Measurements from ENCODE around the gene UNK. TPM values are rescaled to one million over a fixed set of nuclear protein-coding genes. Genes with fewer than 3 reads are reported as not detected.
"Not testable (repeated sequence)": the region's sequence is repeated elsewhere in the genome, so short reads cannot be mapped to it uniquely, and the experiment has no call there.

The UNK gene
- total and polyA plus RNA-seq, 7 experiments from 2014 or later, result 21.5 to 49.8 (median 39.7) TPM

GRCh38 chr17:75757086-75757681, 27.4 kb upstream of the UNK start:
- no peaks in the 10 kb centered on the region for H3K9me3 ChIP-seq (ENCODE audit: control insufficient read depth in 2 of 3, low read length in 3 of 3)
- no peaks in the 10 kb centered on the region for H3K27me3 ChIP-seq (ENCODE audit: control insufficient read depth in 2 of 2, insufficient read depth in 2 of 2, low read length in 2 of 2)
- no peak overlapping the region for H3K27ac Mint-ChIP-seq
- peaks cover 0 to 16% (median 3%) of the 10 kb centered on the region in 3 experiments for H3K36me3 ChIP-seq (ENCODE audit: control insufficient read depth in 2 of 3, insufficient read depth in 3 of 3, low read length in 3 of 3)
- no peak overlapping the region for H3K4me3 ChIP-seq (ENCODE audit: low read length)
- H3K27me3 Mint-ChIP-seq, result no peaks in the 10 kb centered on the region
- H3K36me3 Mint-ChIP-seq, result no peaks in the 10 kb centered on the region
- H3K9me3 Mint-ChIP-seq, result no peaks in the 10 kb centered on the region
- intact Hi-C loops (cut with micrococcal nuclease), result no loop called here
- DNase-seq, result no peak
- no peak overlapping the region for H3K4me3 Mint-ChIP-seq
- no peak overlapping the region for H3K27ac ChIP-seq (ENCODE audit: low read depth, low read length)
- CTCF ChIA-PET, result no interaction called here
- H3K4me1 ChIP-seq (ENCODE audit: control insufficient read depth in 2 of 2, insufficient read depth in 2 of 2, low read length in 2 of 2), result peaks cover 5 to 12% of the 10 kb centered on the region in 2 donors
- POLR2A ChIA-PET, result interaction anchor here (13.2 kb wide), 1 partner anchor 19 kb away, joined by 244 read pairs; a partner anchor contains a TSS
- no peak for ATAC-seq
- peaks cover 6 to 13% (median 10%) of the 10 kb centered on the region in 7 donors for H3K4me1 Mint-ChIP-seq

- Mint-ChIP-seq H3K36me3 (no peaks in the 10 kb centered on the region), H3K4me1 (peaks cover 6 to 19% (median 10%) of the 10 kb centered on the region in 7 donors), H3K27ac (no peak overlapping the region), H3K27me3 (no peaks in the 10 kb centered on the region), H3K9me3 (no peaks in the 10 kb centered on the region), H3K4me3 (no peak overlapping the region)
- Histone ChIP-seq H3K4me1 (ENCODE audit: control insufficient read depth in 2 of 2, insufficient read depth in 2 of 2, low read length in 2 of 2) (peaks cover 5 to 12% of the 10 kb centered on the region in 2 donors), H3K27me3 (ENCODE audit: control insufficient read depth in 2 of 2, insufficient read depth in 2 of 2, low read length in 2 of 2) (no peaks in the 10 kb centered on the region), H3K9me3 (ENCODE audit: control insufficient read depth in 2 of 3, low read length in 3 of 3) (no peaks in the 10 kb centered on the region), H3K27ac (ENCODE audit: low read depth, low read length) (no peak overlapping the region), H3K36me3 (ENCODE audit: control insufficient read depth in 2 of 3, insufficient read depth in 3 of 3, low read length in 3 of 3) (peaks cover 0 to 16% (median 3%) of the 10 kb centered on the region in 3 experiments), H3K4me3 (ENCODE audit: low read length) (no peak overlapping the region)
- ChIA-PET CTCF (no interaction called here), POLR2A (interaction anchor here (13.2 kb wide), 1 partner anchor 18 kb away, joined by 244 read pairs; a partner anchor contains a TSS)
- intact Hi-C loops (cut with micrococcal nuclease), result no loop called here
- DNase-seq (no peak), ATAC-seq (no peak)
Observed at GRCh38 chr17:75758131-75758905, 26.3 kb upstream of the UNK start.

GRCh38 chr17:75759457-75759856, 25.1 kb upstream of the UNK start:
- intact Hi-C loops (cut with micrococcal nuclease), result no loop called here
- Histone ChIP-seq H3K36me3 (ENCODE audit: control insufficient read depth in 2 of 3, insufficient read depth in 3 of 3, low read length in 3 of 3) (peaks cover 0 to 16% (median 3%) of the 10 kb centered on the region in 3 experiments), H3K27ac (ENCODE audit: low read depth, low read length) (no peak overlapping the region), H3K4me3 (ENCODE audit: low read length) (no peak overlapping the region), H3K4me1 (ENCODE audit: control insufficient read depth in 2 of 2, insufficient read depth in 2 of 2, low read length in 2 of 2) (peaks cover 11 to 16% of the 10 kb centered on the region in 2 donors), H3K9me3 (ENCODE audit: control insufficient read depth in 2 of 3, low read length in 3 of 3) (no peaks in the 10 kb centered on the region), H3K27me3 (ENCODE audit: control insufficient read depth in 2 of 2, insufficient read depth in 2 of 2, low read length in 2 of 2) (no peaks in the 10 kb centered on the region)
- ATAC-seq, result no peak
- Mint-ChIP-seq H3K9me3 (no peaks in the 10 kb centered on the region), H3K4me3 (no peak overlapping the region), H3K4me1 (peaks cover 6 to 26% (median 15%) of the 10 kb centered on the region in 7 donors), H3K27ac (no peak overlapping the region), H3K36me3 (no peaks in the 10 kb centered on the region), H3K27me3 (no peaks in the 10 kb centered on the region)
- CTCF ChIA-PET, result interaction anchor here (1.2 kb wide), 1 partner anchor 125 kb away, joined by 3 read pairs; the partner anchor contains the start of gene SMIM5
- no peak for DNase-seq
- POLR2A ChIA-PET, result interaction anchor here (13.2 kb wide), 1 partner anchor 17 kb away, joined by 244 read pairs; a partner anchor contains a TSS

- not testable (repeated sequence) for H3K36me3 Mint-ChIP-seq, ATAC-seq
- CTCF ChIA-PET, result interaction anchor here (1.2 kb wide), 1 partner anchor 126 kb away, joined by 3 read pairs; the partner anchor contains the start of gene SMIM5
Observed at GRCh38 chr17:75759978-75760640, 24.5 kb upstream of the UNK start.

GRCh38 chr17:75762513-75763268, 21.9 kb upstream of the UNK start:
- no peaks in the 10 kb centered on the region for H3K9me3 Mint-ChIP-seq
- peaks cover 11% of the 10 kb centered on the region in 2 donors for H3K4me1 ChIP-seq (ENCODE audit: control insufficient read depth in 2 of 2, insufficient read depth in 2 of 2, low read length in 2 of 2)
- H3K4me3 Mint-ChIP-seq, result peak overlapping the region in 6 of 10 donors; percentile 9 to 77 (median 42)
- peaks cover 0 to 21% (median 10%) of the 10 kb centered on the region in 7 donors for H3K4me1 Mint-ChIP-seq
- intact Hi-C loops (cut with micrococcal nuclease), result no loop called here
- POLR2A ChIA-PET, result interaction anchor here (1.3 to 13.2 kb wide), 6 partner anchors 9 to 113 kb away, joined by 3 to 244 read pairs (median 12); partner anchors contain the start of genes UNK and WBP2
- H3K27ac Mint-ChIP-seq, result peak overlapping the region in 3 of 9 donors; percentile 32 to 46 (median 32)
- H3K27ac ChIP-seq (ENCODE audit: low read depth, low read length), result no peak overlapping the region
- no peaks in the 10 kb centered on the region for H3K36me3 Mint-ChIP-seq
- H3K9me3 ChIP-seq (ENCODE audit: control insufficient read depth in 2 of 3, low read length in 3 of 3), result no peaks in the 10 kb centered on the region
- H3K27me3 Mint-ChIP-seq, result no peaks in the 10 kb centered on the region
- DNase-seq (no peak), ATAC-seq (no peak)
- H3K4me3 ChIP-seq (ENCODE audit: low read length), result no peak overlapping the region
- CTCF ChIA-PET, result interaction anchor here (0.5 to 3.1 kb wide), 12 partner anchors 9 to 413 kb away, joined by 3 to 21 read pairs (median 4); partner anchors contain the start of genes TRIM65, UNK and WBP2
- peaks cover 0 to 9% (median 3%) of the 10 kb centered on the region in 3 experiments for H3K36me3 ChIP-seq (ENCODE audit: control insufficient read depth in 2 of 3, insufficient read depth in 3 of 3, low read length in 3 of 3)
- H3K27me3 ChIP-seq (ENCODE audit: control insufficient read depth in 2 of 2, insufficient read depth in 2 of 2, low read length in 2 of 2), result no peaks in the 10 kb centered on the region

More at GRCh38 chr17:75759978-75760640, 24.5 kb upstream of the UNK start:
- intact Hi-C loops (cut with micrococcal nuclease); H3K9me3 ChIP-seq (ENCODE audit: control insufficient read depth in 2 of 3, low read length in 3 of 3); DNase-seq; H3K9me3 Mint-ChIP-seq; H3K4me3 Mint-ChIP-seq; H3K27ac Mint-ChIP-seq; H3K4me3 ChIP-seq (ENCODE audit: low read length); H3K27ac ChIP-seq (ENCODE audit: low read depth, low read length); H3K27me3 ChIP-seq (ENCODE audit: control insufficient read depth in 2 of 2, insufficient read depth in 2 of 2, low read length in 2 of 2); H3K27me3 Mint-ChIP-seq: not testable (repeated sequence)
- H3K4me1 Mint-ChIP-seq, result peaks cover 0 to 21% (median 10%) of the 10 kb centered on the region in 7 donors
- POLR2A ChIA-PET, result interaction anchor here (13.2 kb wide), 1 partner anchor 16 kb away, joined by 244 read pairs; a partner anchor contains a TSS
- Histone ChIP-seq H3K4me1 (ENCODE audit: control insufficient read depth in 2 of 2, insufficient read depth in 2 of 2, low read length in 2 of 2) (peaks cover 11% of the 10 kb centered on the region in 2 donors), H3K36me3 (ENCODE audit: control insufficient read depth in 2 of 3, insufficient read depth in 3 of 3, low read length in 3 of 3) (peaks cover 0 to 16% (median 3%) of the 10 kb centered on the region in 3 experiments)
